GM23338 (cell line): ENCODE results near the gene CDK2. TPM values are rescaled to one million over a fixed set of nuclear protein-coding genes. Genes with fewer than 3 reads are reported as not detected.

Source experiments
- ATAC-seq: fragments of 200-7000 bp; cut with Tn5 transposase; 3 replicates; pipeline ENCODE4 v1.9.1; 2020
- DNase-seq: peaks from one replicate; pipeline ENCODE4 v3.0.0-alpha.2; 2015; ENCODE audit warnings: low spot score
- H2AFZ ChIP-seq: fragments of 200-600 bp; sonication (generic); 2 replicates; pipeline ENCODE4 v1.8.0; 2016; ENCODE audit warnings: antibody characterized with exemption, mild to moderate bottlenecking, moderate library complexity
- H3F3A ChIP-seq: fragments of 200-600 bp; sonication (generic); replicated peaks from 2 replicates; pipeline ENCODE4 v1.8.0; 2017; ENCODE audit warnings: antibody characterized with exemption, mixed run types, low read depth
- H3K27ac ChIP-seq: fragments of 200-600 bp; sonication (generic); 2 replicates; pipeline ENCODE4 v1.6.1; 2016; ENCODE audit warnings: low read depth
- H3K27me3 ChIP-seq: fragments of 200-600 bp; sonication (generic); 2 replicates; pipeline ENCODE4 v1.8.0; 2016; ENCODE audit warnings: mild to moderate bottlenecking, mixed run types, moderate library complexity; ENCODE audit not compliant: insufficient read depth
- H3K36me3 ChIP-seq: fragments of 200-600 bp; sonication (generic); 2 replicates; pipeline ENCODE4 v1.8.0; 2016; ENCODE audit warnings: mild to moderate bottlenecking; ENCODE audit not compliant: insufficient read depth
- H3K4me1 ChIP-seq: fragments of 200-600 bp; sonication (generic); 2 replicates; pipeline ENCODE4 v1.8.0; 2016; ENCODE audit warnings: mild to moderate bottlenecking, moderate library complexity; ENCODE audit not compliant: insufficient read depth
- H3K4me2 ChIP-seq: fragments of 200-600 bp; sonication (generic); 2 replicates; pipeline ENCODE4 v1.7.1; 2017; ENCODE audit warnings: mixed run types
- H3K4me3 ChIP-seq: fragments of 200-600 bp; sonication (generic); 2 replicates; pipeline ENCODE4 v1.6.1; 2016; ENCODE audit warnings: mixed run types
- H3K79me2 ChIP-seq: fragments of 200-600 bp; sonication (generic); replicated peaks from 2 replicates; pipeline ENCODE4 v1.8.0; 2017; ENCODE audit warnings: mild to moderate bottlenecking; ENCODE audit not compliant: insufficient read depth
- H3K9me2 ChIP-seq: fragments of 200-600 bp; sonication (generic); 2 replicates; pipeline ENCODE4 v1.8.0; 2017; ENCODE audit not compliant: insufficient read depth
- H4K20me1 ChIP-seq: fragments of 200-600 bp; sonication (generic); replicated peaks from 2 replicates; pipeline ENCODE4 v1.8.0; 2017; ENCODE audit warnings: mild to moderate bottlenecking; ENCODE audit not compliant: insufficient read depth
- H3K27ac Mint-ChIP-seq: 2 replicates; pipeline ENCODE4 v1.8.0; 2020; ENCODE audit warnings: inconsistent platforms, mild to moderate bottlenecking, moderate library complexity, mixed read lengths
- H3K27me3 Mint-ChIP-seq: 3 replicates; pipeline ENCODE4 v1.8.0; 2022; ENCODE audit warnings: low read depth, mild to moderate bottlenecking, moderate library complexity, mixed read lengths, inconsistent platforms; ENCODE audit not compliant: insufficient read depth, poor library complexity
- H3K36me3 Mint-ChIP-seq: 3 replicates; pipeline ENCODE4 v1.8.0; 2021; ENCODE audit warnings: low read depth, mild to moderate bottlenecking, inconsistent platforms, moderate library complexity, mixed read lengths
- H3K4me1 Mint-ChIP-seq: 3 replicates; pipeline ENCODE4 v1.8.0; 2020; ENCODE audit warnings: mild to moderate bottlenecking, inconsistent platforms, mixed read lengths
- H3K4me3 Mint-ChIP-seq: 3 replicates; pipeline ENCODE4 v1.8.0; 2021; ENCODE audit warnings: moderate library complexity, mild to moderate bottlenecking, inconsistent platforms, mixed read lengths
- H3K9me3 Mint-ChIP-seq: 3 replicates; pipeline ENCODE4 v1.8.0; 2020; ENCODE audit warnings: moderate library complexity, mild to moderate bottlenecking, inconsistent platforms, mixed read lengths
- CREB1 ChIP-seq: fragments of 250-450 bp; sonication (Bioruptor Pico); IDR thresholded peaks from 2 replicates; pipeline ENCODE4 v1.5.0; 2020; ENCODE audit warnings: low read depth, mild to moderate bottlenecking, moderate library complexity
- EZH2 ChIP-seq: fragments of 200-600 bp; sonication (generic); IDR thresholded peaks from one replicate; pipeline ENCODE4 v1.8.0; 2017; ENCODE audit warnings: antibody characterized with exemption, mild to moderate bottlenecking, low read depth; ENCODE audit not compliant: unreplicated experiment
- EZH2phosphoT487 ChIP-seq: fragments of 200-600 bp; sonication (generic); IDR thresholded peaks from one replicate; pipeline ENCODE4 v1.8.1; 2018; ENCODE audit warnings: antibody characterized with exemption; ENCODE audit not compliant: unreplicated experiment
- JUNB ChIP-seq: IDR thresholded peaks from one replicate; pipeline ENCODE4 v1.6.1; 2016; ENCODE audit warnings: antibody characterized with exemption; ENCODE audit not compliant: unreplicated experiment
- NANOG ChIP-seq: IDR thresholded peaks from 2 replicates; pipeline ENCODE4 v1.6.1; 2016; ENCODE audit warnings: antibody characterized with exemption, borderline replicate concordance
- POLR2AphosphoS5 ChIP-seq: IDR thresholded peaks from 2 replicates; pipeline ENCODE4 v1.6.1; 2016; ENCODE audit warnings: antibody characterized with exemption, low read depth
- STAT1 ChIP-seq: IDR thresholded peaks from one replicate; pipeline ENCODE4 v1.6.1; 2016; ENCODE audit warnings: antibody characterized with exemption; ENCODE audit not compliant: unreplicated experiment
- ZNF331 ChIP-seq: fragments of 250-450 bp; sonication (Bioruptor Pico); IDR thresholded peaks from 2 replicates; pipeline ENCODE4 v1.5.0; 2020; ENCODE audit warnings: low read depth, mild to moderate bottlenecking, moderate library complexity
- polyA plus RNA-seq: library from polyadenylated mRNA; unstranded; fragments of >200 nt; fragmentation: Nextera tagmentation; extraction: Ambion mirVana; gene quantifications from 2 replicates; pipeline ENCODE4 v1.2.1, GENCODE V29; 2016
- total RNA-seq: library from RNA; depleted of rRNA; stranded (reverse); fragments of >200 nt; shearing (Covaris generic); gene quantifications from 2 replicates; pipeline ENCODE4 v1.2.3, GENCODE V29; 2014
- TF ChIP-seq, protein P1 (sequence below), 2 experiments: fragments of 200-600 bp in 1 of 2; sonication (generic) in 1 of 2; conservative IDR thresholded peaks; 2 replicates each; pipeline versions ENCODE4 v1.5.1 to v1.6.1; 2016 to 2017; ENCODE audit warnings: antibody characterized with exemption in 2 of 2, low read depth in 2 of 2, mild to moderate bottlenecking in 2 of 2, moderate library complexity in 1 of 2
- TF ChIP-seq, protein P2 (sequence below): fragments of 250-450 bp; sonication (Bioruptor Pico); IDR thresholded peaks from 2 replicates; pipeline ENCODE4 v1.5.0; 2020; ENCODE audit warnings: mild to moderate bottlenecking, moderate library complexity

Gene CDK2
- total and polyA plus RNA-seq, 2 experiments from 2014 or later = 15.2 to 31.0 TPM

DNA sequence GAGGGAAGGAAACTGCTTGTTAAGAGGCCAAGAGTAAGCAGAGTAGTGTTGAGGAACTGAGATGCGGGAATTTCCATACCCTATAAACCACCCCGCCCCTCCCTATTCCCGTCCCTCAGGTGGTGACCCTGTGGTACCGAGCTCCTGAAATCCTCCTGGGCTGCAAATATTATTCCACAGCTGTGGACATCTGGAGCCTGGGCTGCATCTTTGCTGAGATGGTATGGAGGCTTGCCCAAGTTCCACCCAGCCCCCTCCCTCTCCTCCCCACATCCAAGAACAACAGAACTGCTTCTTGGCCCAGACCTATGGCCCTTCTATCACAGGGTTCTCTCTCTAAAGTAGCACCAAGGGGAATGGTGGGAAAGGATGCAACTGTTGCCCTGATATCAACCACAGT, 2.7 kb downstream of the CDK2 start:
- Mint-ChIP-seq H3K27me3 (peaks cover 4% of the 10 kb centered on the region), H3K4me3 (no peak overlapping the region; the same call in 2 of the 3 replicates), H3K4me1 (peaks cover 25% of the 10 kb centered on the region), H3K27ac (no peak overlapping the region), H3K9me3 (no peaks in the 10 kb centered on the region), H3K36me3 (peaks cover 33% of the 10 kb centered on the region)
- Histone ChIP-seq H4K20me1 (0 out of 2 replicates have a peak, but pooled peaks cover 3% of the 10 kb centered on the region), H3K4me1 (peaks cover 25% of the 10 kb centered on the region), H3K4me3 (no peak overlapping the region), H3K36me3 (0 out of 2 replicates have a peak, but pooled peaks cover 9% of the 10 kb centered on the region), H3K4me2 (no peak overlapping the region), H3K27me3 (no peaks in the 10 kb centered on the region), H3K9me2 (no peaks in the 10 kb centered on the region), H3F3A (no peaks in the 10 kb centered on the region; the same call in 1 of the 2 replicates), H3K27ac (no peak overlapping the region), H3K79me2 (peaks cover 26% of the 10 kb centered on the region), H2AFZ (no peak overlapping the region)
- no peak for TF ChIP-seq JUNB
- TF ChIP-seq EZH2phosphoT487 = no peak
- TF ChIP-seq EZH2 = no peak
- TF ChIP-seq, protein P1, sequence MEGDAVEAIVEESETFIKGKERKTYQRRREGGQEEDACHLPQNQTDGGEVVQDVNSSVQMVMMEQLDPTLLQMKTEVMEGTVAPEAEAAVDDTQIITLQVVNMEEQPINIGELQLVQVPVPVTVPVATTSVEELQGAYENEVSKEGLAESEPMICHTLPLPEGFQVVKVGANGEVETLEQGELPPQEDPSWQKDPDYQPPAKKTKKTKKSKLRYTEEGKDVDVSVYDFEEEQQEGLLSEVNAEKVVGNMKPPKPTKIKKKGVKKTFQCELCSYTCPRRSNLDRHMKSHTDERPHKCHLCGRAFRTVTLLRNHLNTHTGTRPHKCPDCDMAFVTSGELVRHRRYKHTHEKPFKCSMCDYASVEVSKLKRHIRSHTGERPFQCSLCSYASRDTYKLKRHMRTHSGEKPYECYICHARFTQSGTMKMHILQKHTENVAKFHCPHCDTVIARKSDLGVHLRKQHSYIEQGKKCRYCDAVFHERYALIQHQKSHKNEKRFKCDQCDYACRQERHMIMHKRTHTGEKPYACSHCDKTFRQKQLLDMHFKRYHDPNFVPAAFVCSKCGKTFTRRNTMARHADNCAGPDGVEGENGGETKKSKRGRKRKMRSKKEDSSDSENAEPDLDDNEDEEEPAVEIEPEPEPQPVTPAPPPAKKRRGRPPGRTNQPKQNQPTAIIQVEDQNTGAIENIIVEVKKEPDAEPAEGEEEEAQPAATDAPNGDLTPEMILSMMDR (conservative IDR thresholded peaks at IDR 0.05; ENCODE audit: low read depth in 2 of 2) = no peak
- TF ChIP-seq ZNF331 (CRISPR knock-in tag) = no peak
- ATAC-seq (no peak), DNase-seq (no peak)

DNA sequence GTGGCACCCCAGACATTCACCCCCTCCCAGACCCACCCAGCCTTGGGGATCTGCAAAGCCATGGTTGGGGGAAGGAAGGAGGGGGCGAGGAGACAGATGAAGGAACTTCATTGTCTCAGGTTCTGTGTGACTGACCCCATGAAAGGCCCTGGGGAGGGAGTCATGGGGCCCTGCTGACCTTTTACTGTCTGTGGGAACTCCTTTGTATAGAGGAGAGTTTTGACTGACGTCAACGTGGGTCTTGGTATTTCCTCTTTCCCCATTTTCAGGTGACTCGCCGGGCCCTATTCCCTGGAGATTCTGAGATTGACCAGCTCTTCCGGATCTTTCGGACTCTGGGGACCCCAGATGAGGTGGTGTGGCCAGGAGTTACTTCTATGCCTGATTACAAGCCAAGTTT, 4.1 kb downstream of the CDK2 start:
- H3K4me3 Mint-ChIP-seq = no peak overlapping the region
- H3F3A ChIP-seq = no peaks in the 10 kb centered on the region; the same call in 1 of the 2 replicates
- ATAC-seq (no peak), DNase-seq (no peak)
- TF ChIP-seq NANOG = no peak
- no peak overlapping the region for H3K4me3 ChIP-seq
- 0 out of 2 replicates have a peak, but pooled peaks cover 3% of the 10 kb centered on the region for H4K20me1 ChIP-seq
- peaks cover 33% of the 10 kb centered on the region for H3K36me3 Mint-ChIP-seq
- no peaks in the 10 kb centered on the region for H3K27me3 ChIP-seq
- H3K36me3 ChIP-seq = 0 out of 2 replicates have a peak, but pooled peaks cover 9% of the 10 kb centered on the region
- peaks cover 34% of the 10 kb centered on the region for H3K79me2 ChIP-seq
- H3K4me1 ChIP-seq = peaks cover 14% of the 10 kb centered on the region
- no peaks in the 10 kb centered on the region for H3K9me3 Mint-ChIP-seq
- H3K4me2 ChIP-seq = no peak overlapping the region
- no peak overlapping the region for H3K27ac ChIP-seq
- H3K27me3 Mint-ChIP-seq = peaks cover 4% of the 10 kb centered on the region
- no peak overlapping the region for H3K27ac Mint-ChIP-seq
- H3K4me1 Mint-ChIP-seq = peaks cover 21% of the 10 kb centered on the region
- H2AFZ ChIP-seq = no peak overlapping the region
- no peaks in the 10 kb centered on the region for H3K9me2 ChIP-seq

DNA sequence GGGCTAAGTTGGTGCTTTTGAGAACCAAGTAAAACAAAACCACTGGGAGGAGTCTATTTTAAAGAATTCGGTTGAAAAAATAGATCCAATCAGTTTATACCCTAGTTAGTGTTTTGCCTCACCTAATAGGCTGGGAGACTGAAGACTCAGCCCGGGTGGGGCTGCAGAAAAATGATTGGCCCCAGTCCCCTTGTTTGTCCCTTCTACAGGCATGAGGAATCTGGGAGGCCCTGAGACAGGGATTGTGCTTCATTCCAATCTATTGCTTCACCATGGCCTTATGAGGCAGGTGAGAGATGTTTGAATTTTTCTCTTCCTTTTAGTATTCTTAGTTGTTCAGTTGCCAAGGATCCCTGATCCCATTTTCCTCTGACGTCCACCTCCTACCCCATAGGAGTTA, 5.4 kb downstream of the CDK2 start:
- no peak for ATAC-seq
- peaks cover 13% of the 10 kb centered on the region for H3K4me1 ChIP-seq
- Mint-ChIP-seq H3K4me1 (peaks cover 17% of the 10 kb centered on the region), H3K36me3 (peaks cover 33% of the 10 kb centered on the region), H3K4me3 (no peak overlapping the region), H3K27me3 (peaks cover 4% of the 10 kb centered on the region), H3K9me3 (no peaks in the 10 kb centered on the region), H3K27ac (peak overlapping the region; percentile 47; the same call in 1 of the 2 replicates)
- H3K27me3 ChIP-seq = no peaks in the 10 kb centered on the region
- peaks cover 45% of the 10 kb centered on the region for H3K79me2 ChIP-seq
- peak overlapping the region; percentile 82 for H3K27ac ChIP-seq
- H3K4me2 ChIP-seq = peak overlapping the region; percentile 69; the same call in 1 of the 2 replicates
- H3K36me3 ChIP-seq = 0 out of 2 replicates have a peak, but pooled peaks cover 9% of the 10 kb centered on the region
- H3K9me2 ChIP-seq = no peaks in the 10 kb centered on the region
- no peak overlapping the region for H3K4me3 ChIP-seq
- H3F3A ChIP-seq = no peaks in the 10 kb centered on the region; the same call in 1 of the 2 replicates
- no peak overlapping the region for H2AFZ ChIP-seq
- DNase-seq = peak; percentile 46
- H4K20me1 ChIP-seq = peaks cover 10% of the 10 kb centered on the region; the same call in 1 of the 2 replicates
- TF ChIP-seq POLR2AphosphoS5 (no peak), CREB1 (no peak), NANOG (no peak), STAT1 (no peak)
- TF ChIP-seq, protein P2, sequence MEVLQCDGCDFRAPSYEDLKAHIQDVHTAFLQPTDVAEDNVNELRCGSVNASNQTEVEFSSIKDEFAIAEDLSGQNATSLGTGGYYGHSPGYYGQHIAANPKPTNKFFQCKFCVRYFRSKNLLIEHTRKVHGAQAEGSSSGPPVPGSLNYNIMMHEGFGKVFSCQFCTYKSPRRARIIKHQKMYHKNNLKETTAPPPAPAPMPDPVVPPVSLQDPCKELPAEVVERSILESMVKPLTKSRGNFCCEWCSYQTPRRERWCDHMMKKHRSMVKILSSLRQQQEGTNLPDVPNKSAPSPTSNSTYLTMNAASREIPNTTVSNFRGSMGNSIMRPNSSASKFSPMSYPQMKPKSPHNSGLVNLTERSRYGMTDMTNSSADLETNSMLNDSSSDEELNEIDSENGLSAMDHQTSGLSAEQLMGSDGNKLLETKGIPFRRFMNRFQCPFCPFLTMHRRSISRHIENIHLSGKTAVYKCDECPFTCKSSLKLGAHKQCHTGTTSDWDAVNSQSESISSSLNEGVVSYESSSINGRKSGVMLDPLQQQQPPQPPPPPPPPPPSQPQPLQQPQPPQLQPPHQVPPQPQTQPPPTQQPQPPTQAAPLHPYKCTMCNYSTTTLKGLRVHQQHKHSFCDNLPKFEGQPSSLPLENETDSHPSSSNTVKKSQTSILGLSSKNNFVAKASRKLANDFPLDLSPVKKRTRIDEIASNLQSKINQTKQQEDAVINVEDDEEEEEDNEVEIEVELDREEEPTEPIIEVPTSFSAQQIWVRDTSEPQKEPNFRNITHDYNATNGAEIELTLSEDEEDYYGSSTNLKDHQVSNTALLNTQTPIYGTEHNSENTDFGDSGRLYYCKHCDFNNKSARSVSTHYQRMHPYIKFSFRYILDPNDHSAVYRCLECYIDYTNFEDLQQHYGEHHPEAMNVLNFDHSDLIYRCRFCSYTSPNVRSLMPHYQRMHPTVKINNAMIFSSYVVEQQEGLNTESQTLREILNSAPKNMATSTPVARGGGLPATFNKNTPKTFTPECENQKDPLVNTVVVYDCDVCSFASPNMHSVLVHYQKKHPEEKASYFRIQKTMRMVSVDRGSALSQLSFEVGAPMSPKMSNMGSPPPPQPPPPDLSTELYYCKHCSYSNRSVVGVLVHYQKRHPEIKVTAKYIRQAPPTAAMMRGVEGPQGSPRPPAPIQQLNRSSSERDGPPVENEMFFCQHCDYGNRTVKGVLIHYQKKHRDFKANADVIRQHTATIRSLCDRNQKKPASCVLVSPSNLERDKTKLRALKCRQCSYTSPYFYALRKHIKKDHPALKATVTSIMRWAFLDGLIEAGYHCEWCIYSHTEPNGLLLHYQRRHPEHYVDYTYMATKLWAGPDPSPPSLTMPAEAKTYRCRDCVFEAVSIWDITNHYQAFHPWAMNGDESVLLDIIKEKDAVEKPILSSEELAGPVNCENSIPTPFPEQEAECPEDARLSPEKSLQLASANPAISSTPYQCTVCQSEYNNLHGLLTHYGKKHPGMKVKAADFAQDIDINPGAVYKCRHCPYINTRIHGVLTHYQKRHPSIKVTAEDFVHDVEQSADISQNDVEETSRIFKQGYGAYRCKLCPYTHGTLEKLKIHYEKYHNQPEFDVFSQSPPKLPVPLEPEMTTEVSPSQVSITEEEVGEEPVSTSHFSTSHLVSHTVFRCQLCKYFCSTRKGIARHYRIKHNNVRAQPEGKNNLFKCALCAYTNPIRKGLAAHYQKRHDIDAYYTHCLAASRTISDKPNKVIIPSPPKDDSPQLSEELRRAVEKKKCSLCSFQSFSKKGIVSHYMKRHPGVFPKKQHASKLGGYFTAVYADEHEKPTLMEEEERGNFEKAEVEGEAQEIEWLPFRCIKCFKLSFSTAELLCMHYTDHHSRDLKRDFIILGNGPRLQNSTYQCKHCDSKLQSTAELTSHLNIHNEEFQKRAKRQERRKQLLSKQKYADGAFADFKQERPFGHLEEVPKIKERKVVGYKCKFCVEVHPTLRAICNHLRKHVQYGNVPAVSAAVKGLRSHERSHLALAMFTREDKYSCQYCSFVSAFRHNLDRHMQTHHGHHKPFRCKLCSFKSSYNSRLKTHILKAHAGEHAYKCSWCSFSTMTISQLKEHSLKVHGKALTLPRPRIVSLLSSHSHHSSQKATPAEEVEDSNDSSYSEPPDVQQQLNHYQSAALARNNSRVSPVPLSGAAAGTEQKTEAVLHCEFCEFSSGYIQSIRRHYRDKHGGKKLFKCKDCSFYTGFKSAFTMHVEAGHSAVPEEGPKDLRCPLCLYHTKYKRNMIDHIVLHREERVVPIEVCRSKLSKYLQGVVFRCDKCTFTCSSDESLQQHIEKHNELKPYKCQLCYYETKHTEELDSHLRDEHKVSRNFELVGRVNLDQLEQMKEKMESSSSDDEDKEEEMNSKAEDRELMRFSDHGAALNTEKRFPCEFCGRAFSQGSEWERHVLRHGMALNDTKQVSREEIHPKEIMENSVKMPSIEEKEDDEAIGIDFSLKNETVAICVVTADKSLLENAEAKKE (CRISPR knock-in tag) = no peak
